HG02870 (cell line): ENCODE measurements around the gene PRKCH.
"Not testable (repeated sequence)": the region's sequence is repeated elsewhere in the genome, so short reads cannot be mapped to it uniquely, and the experiment has no call there.

Source experiments
- ATAC-seq: cut with Tn5 transposase; IDR thresholded peaks from one replicate; pipeline ENCODE4 v1.9.1; 2021; ENCODE audit warnings: mild to moderate bottlenecking, moderate library complexity; ENCODE audit not compliant: unreplicated experiment

The PRKCH gene

GRCh38 chr14:61304688-61305087 lies 16.7 kb upstream of the PRKCH start:
- ATAC-seq: no peak

- ATAC-seq: no peak
These were observed 13.2 kb upstream of the PRKCH start for GRCh38 chr14:61308198-61308597.

GRCh38 chr14:61308701-61309100 lies 12.7 kb upstream of the PRKCH start:
- ATAC-seq: not testable (repeated sequence)

- ATAC-seq: no peak
These were observed 6.1 kb upstream of the PRKCH start for GRCh38 chr14:61315313-61315712.

GRCh38 chr14:61319086-61319485 lies 2.3 kb upstream of the PRKCH start:
- no peak for ATAC-seq

- ATAC-seq: no peak
These were observed 1.7 kb upstream of the PRKCH start for GRCh38 chr14:61319706-61320105.

- not testable (repeated sequence) for ATAC-seq
These were observed 1.2 kb upstream of the PRKCH start for GRCh38 chr14:61320170-61320569.

DNA sequence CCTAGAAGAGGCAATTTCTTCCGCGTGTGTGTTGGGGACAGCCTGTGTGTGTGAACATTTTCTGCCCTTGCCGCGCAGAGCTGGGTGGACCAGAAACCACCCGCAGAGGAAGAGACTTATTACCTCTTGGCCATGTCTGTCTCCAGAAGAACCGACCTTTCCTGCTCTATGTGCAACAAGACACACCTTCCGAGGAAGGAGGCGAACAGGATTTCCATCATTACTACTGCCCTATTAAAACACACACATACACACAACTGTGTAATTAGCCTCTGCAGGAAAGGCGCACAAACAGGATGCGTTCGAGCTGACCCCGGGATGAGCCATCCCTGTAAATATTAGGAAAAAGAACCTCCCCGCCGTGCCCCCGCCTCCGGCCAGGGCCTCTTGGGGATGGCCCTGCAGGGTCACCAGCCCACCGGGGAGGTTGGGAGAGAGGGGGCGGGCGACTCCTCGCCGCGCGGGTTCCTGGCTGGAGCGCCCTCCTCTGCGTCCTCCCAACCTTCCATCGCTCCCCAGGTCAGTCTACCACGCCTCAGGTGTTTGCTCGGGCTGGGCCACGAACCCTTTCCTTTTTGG lies 484 bp upstream of the PRKCH start:
- no peak for ATAC-seq

DNA sequence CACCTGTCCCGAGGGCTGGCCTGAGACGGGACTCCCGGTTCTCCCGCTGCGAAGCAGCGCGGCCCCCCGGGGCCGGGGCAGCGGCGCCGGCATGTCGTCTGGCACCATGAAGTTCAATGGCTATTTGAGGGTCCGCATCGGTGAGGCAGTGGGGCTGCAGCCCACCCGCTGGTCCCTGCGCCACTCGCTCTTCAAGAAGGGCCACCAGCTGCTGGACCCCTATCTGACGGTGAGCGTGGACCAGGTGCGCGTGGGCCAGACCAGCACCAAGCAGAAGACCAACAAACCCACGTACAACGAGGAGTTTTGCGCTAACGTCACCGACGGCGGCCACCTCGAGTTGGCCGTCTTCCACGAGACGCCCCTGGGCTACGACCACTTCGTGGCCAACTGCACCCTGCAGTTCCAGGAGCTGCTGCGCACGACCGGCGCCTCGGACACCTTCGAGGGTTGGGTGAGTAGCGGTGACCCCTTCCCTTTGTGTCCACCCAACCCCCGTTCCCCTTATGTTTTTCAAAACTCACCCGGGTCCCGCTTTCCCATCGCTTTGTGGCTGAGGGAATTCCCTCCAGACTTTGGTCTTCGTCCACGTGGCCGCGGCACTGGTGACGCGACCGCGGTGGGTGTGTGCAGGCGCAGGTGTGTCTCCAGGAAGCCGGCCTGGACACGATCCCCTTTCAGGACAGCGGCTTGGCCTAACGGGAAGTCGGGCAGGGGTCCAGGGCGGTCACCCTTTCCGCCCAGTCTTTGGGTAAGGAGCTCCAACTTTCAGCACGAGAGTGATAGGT lies 826 bp downstream of the PRKCH start:
- no peak for ATAC-seq

GRCh38 chr14:61322799-61323290 lies 1.5 kb downstream of the PRKCH start:
- no peak for ATAC-seq

DNA sequence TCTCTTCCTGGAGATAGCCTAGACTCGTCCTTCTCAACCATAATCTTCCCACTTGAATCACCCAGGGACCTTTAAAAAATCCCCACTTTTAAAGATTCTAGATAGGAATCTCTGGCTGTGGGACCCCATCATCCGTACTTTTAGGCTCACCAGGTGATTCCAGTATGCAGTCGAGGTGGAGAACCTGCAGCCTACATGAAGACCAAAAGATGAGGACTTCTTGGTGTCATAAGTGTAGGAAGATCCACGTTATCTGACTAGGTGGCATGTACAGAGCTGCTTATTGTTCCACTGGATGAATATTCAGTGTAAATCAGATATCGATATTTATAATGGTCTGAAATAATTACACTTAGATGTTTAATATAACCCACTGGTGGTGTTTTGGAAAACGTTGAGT lies 2.6 kb downstream of the PRKCH start:
- no peak for ATAC-seq

- ATAC-seq: no peak
These were observed 3.8 kb downstream of the PRKCH start for GRCh38 chr14:61325166-61325565.

DNA sequence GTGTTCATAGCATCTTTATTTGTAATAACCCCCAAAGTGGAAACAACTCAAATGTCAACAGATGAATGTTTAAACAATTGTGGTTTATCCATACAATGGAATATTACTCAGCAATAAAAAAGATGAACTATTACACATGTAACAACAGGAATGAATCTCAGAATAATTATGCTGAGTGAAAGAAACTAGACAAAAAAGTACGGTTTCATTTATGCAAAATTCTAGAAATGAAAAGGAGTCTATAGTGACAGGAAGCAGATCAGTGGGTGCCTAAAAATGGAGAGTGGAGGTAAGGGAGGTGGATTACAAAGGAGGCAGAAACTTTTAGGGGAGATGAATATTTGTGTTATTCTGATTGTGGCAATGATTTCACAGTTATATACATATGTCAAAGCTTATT lies 4.8 kb downstream of the PRKCH start:
- no peak for ATAC-seq

DNA sequence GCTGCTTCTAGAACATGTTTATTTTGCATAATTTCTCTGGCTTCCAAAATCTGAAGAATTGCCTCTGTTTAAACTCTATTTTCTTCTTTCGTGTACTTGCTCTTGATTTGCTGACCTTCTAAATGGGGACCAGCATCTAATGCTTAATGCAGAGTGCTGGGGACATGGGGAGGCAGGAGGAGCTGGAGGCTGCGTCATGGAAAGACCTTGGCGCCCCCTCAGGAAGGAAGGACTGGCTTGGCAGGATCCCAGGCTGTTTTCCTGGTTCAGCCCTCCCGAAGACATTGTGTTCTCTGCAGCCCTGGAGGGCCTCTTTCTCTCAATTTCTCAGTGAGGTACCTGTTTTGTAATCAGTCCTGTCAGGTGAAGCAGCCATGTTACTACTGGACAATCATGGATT lies 5.5 kb downstream of the PRKCH start:
- ATAC-seq: no peak

GRCh38 chr14:61328626-61329262 lies 7.4 kb downstream of the PRKCH start:
- no peak for ATAC-seq

GRCh38 chr14:61329478-61330051 lies 8.2 kb downstream of the PRKCH start:
- peak; percentile 55 for ATAC-seq

DNA sequence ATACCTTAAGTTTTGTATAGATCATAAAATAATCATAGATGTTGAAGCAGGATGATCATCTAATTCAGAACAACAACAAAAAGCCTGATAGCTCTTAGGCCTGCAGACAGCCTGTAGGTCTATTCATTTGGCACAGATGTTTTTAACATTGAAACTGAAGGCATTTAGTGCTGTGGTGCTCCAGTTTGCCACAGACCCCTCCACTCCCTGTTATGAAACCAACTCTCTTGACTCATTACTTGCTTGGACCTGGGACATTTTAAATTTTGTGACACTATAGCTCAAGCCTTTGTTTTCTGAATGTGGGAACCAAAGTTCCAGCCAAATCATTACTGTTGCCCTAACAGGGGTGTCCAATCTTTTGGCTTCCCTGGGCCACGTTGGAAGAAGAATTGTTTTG lies 9.1 kb downstream of the PRKCH start:
- ATAC-seq: peak; percentile 57

- ATAC-seq: no peak
These were observed 10.7 kb downstream of the PRKCH start for GRCh38 chr14:61331992-61332657.

- ATAC-seq: no peak
These were observed 11.3 kb downstream of the PRKCH start for GRCh38 chr14:61332658-61333029.

GRCh38 chr14:61333087-61333486 lies 11.7 kb downstream of the PRKCH start:
- ATAC-seq: no peak

DNA sequence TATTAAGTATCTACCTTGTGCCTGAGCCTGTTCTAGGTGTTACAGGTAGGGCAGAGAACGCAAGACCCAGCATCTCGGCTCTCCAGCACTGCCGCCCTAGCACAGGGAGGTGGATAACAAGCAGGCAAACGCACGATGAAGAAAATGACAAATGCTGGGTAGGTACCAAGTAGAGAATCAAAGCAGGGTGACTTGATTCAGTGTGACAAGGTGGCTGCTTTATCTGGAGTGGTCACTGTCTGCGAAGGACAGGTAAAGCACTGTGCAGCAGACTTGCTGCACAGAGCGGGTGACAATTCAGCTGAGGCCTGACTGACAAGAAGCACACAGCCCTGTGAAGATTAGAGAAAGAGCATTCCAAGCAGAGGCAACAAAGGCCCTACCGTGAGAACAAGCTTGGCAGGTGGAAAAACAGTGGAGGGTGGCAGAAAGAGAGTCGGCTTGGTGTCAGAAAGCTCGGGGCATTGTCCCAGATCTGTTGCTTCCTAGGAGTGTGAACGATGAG lies 12.9 kb downstream of the PRKCH start:
- ATAC-seq: no peak
